GM19455 (cell line): ENCODE measurements around the gene RAMP2.
"Not testable (repeated sequence)": the region's sequence is repeated elsewhere in the genome, so short reads cannot be mapped to it uniquely, and the experiment has no call there.

ENCODE experiments used
- ATAC-seq: cut with Tn5 transposase; IDR thresholded peaks from one replicate; pipeline ENCODE4 v1.9.1; 2021; ENCODE audit not compliant: unreplicated experiment

RAMP2 gene

DNA sequence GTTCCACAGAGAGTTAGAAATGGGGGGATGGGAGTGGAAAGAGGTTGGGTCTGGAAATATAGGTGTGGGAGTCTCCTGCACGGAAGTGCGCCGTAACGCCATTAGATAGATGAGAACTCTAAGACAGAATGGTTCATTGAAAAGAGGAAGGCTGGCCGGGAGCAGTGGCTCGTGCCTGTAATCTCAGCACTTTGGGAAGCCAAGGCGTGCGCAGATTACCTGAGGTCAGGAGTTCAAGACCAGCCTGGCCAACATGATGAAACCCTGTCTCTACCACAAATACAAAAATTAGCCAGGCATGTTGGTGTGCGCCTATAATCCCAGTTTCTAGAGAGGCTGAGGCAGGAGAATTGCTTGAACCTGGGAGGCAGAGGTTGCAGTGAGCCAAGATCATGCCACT is 7.0 kb downstream of the RAMP2 start:
- not testable (repeated sequence) for ATAC-seq

- ATAC-seq: not testable (repeated sequence)
Observed at GRCh38 chr17:42769964-42770363, 8.9 kb downstream of the RAMP2 start.

DNA sequence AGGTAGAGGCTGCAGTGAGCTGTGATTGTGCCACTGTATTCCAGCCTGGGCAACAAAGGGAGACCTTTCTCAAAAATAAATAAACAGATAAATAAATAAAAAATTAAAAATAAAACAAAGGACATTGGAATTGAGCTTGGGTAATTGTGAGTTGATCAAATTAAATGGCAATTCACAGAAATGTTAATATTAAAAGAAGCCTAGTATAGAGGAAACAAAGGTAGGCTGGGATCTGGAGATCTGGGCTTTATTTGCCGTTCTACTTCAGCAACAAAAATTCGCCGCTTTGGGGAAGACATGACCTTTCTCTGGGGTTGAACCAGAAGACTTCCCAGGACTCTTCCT is 11.9 kb downstream of the RAMP2 start:
- ATAC-seq: no peak

DNA sequence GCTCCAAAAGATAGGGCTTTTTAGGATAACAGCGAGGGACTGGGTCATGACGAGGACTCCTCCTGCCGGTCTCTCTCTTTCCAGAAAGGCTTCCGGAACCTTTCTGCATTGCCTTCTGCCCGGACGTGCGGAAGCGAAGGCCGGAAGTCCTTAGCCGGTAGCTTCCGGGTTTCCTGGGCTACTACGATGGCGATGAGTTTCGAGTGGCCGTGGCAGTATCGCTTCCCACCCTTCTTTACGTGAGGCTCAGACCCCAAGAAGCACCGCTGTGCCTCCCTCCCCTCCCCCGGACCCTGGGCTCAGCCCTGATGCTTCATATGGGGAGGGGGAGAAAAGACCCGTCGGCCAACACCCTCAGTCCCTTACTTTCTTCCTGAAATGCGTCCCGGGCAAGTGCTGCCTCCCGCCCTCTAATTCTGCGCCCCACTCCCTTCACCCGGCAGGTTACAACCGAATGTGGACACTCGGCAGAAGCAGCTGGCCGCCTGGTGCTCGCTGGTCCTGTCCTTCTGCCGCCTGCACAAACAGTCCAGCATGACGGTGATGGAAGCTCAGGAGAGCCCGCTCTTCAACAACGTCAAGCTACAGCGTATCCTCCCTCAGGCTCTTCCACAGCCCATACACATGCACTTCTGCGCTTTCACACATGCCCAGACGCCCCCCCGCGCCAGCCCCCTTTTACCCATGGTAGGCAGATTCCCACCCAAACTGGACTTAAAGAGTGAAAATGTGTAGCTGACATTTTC is 12.4 kb downstream of the RAMP2 start, which contains the start of gene VPS25:
VPS25 (plus strand) TSS at position 160 of the 746 bp plus-strand sequence; CDS start at position 187, 27 bp downstream.
- ATAC-seq: peak; percentile 63

DNA sequence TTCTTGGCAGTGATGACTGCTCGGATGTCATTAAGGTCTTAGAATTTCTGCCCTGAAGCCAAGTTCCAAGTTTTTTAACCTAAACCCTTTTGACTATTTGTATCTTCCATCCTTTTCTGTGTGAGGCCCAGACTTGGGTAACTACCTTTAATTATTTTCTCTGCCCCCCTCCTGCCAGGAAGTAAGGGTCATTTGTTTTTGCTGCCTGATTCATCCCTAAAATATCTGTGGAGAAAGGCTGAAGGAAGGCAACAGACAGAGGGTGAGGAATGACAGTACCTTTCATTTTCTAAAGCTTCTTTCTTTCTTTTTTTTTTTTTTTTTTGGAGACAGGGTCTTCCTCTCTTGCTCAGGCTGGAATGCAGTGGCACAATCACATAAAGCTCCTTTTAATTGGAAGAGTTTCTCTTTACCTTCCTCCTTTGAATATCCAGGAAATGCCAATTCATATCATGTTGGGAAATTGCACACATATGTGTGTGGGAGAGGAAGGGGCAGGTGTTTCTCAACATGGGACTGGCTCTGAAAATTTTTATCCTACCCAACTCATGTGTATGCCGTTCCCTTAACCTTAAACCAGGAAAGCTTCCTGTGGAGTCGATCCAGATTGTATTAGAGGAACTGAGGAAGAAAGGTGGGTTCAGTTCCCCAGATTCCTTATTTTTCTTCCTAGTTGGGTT is 13.2 kb downstream of the RAMP2 start:
- no peak for ATAC-seq

GRCh38 chr17:42775534-42776098 is 14.6 kb downstream of the RAMP2 start:
- no peak for ATAC-seq

GRCh38 chr17:42778570-42778969 is 17.5 kb downstream of the RAMP2 start:
- no peak for ATAC-seq

DNA sequence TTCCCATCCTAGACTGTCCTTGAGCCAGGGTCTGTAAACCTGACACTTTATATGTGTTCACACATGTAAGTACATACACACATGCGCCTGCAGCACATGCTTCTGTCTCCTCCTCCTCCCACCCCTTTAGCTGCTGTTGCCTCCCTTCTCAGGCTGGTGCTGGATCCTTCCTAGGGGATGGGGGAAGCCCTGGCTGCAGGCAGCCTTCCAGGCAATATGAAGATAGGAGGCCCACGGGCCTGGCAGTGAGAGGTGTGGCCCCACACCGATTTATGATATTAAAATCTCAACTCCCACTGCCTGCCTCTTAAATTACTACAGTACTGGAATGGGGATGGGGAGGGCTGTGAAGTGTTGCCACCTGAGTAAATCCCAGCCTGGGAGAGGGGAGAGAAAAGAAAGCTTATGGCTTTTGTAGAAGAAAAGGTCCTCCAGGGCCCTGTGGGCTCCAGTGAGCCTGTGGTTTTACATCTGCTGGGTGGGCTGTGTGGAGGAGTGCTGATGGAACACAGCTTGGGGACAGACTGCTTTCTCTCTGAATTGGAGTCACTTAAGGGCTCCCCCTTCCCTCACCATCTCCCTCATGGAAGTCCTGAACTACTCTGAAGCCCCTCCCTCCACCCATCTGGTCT is 18.4 kb downstream of the RAMP2 start:
- no peak for ATAC-seq

DNA sequence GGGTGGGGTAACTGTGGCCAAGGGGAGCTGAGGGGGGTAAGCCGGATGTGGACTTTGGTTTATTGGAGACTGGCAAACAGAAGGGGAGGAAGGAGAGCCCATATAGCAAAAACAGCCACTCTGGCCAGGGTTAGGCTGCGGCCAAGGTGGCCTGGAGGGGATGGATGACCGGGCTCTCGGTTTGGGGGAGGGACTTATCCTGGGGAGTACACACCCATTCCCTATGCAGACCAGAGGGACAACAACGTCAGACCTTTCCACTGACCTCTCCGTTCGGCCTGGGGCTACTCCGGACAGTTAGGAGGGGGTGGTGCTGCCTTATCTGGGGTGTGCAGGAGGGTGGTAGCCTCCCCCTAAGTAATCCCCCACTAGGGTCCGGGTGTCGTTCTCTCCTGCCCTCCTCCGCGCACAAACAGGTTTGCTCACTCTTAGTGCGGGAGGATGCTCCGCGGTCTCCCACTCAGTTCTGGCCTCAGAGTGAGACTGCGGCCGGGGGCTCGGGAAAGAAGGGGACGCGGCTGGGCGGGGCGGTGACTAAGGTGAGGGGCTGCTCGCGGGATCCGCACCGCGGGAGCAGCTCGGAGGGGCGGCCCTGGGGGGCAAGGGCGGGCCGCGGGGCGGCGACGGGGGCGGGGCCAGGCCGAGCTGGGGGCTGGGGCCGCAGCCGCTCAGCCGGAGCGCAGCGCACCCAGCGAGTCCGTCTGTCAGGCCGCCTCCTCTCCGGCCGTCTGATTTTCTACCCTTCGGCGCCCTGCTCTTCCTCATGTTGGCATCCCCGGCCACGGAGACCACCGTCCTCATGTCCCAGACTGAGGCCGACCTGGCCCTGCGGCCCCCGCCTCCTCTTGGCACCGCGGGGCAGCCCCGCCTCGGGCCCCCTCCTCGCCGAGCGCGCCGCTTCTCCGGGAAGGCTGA is 19.2 kb downstream of the RAMP2 start, which contains the start of gene WNK4:
WNK4 (plus strand) TSS at position 675 of the 915 bp plus-strand sequence; CDS start at position 764, 89 bp downstream.
- no peak for ATAC-seq

DNA sequence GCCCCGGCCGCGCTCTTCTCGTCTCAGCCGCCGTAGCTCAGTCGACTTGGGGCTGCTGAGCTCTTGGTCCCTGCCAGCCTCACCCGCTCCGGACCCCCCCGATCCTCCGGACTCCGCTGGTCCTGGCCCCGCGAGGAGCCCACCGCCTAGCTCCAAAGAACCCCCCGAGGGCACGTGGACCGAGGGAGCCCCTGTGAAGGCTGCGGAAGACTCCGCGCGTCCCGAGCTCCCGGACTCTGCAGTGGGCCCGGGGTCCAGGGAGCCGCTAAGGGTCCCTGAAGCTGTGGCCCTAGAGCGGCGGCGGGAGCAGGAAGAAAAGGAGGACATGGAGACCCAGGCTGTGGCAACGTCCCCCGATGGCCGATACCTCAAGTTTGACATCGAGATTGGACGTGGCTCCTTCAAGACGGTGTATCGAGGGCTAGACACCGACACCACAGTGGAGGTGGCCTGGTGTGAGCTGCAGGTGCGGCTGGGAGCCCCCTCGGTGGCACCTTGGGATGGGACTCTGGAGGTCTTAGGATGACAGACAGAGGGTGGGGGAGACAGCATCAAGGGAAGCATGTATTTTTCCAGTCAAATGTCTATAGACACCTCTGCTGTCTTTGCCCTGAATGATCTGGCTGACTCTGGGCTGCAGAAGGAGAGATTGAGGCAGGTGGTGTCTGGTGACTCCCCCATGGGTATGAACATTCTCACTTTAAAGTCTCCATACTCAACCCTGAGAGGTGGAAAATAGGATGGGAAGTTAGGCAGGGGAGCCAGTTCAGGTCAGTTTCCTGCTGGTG is 20.0 kb downstream of the RAMP2 start:
- ATAC-seq: no peak

DNA sequence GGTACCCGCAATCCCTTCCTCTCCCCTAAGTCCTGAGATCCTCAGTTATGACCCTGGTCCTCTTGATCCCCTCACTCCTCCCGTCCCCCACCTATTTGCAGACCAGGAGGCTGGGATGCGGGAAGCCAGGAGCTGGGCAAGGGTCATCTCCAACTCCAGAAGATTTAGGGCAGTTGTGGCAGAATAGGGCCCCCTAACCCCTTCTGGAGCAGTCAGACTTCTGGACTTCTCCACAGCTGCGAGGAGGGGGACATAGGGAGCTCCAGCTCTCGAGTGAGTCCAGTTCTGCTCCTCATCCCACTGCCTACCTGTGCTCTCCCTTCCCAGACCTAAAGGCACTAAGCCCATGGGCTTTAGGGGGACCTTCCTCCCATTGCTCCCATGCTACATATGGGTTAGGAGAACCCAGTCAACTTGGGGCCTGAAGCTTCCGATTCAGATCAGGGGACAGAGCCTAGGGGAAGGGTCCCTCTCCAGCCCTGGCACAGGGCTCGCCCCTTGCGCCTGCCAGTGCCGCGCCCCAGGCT is 20.7 kb downstream of the RAMP2 start:
- ATAC-seq: no peak

- no peak for ATAC-seq
Observed at GRCh38 chr17:42782166-42783061, 21.4 kb downstream of the RAMP2 start.

- no peak for ATAC-seq
Observed at GRCh38 chr17:42783062-42783790, 22.2 kb downstream of the RAMP2 start.

GRCh38 chr17:42783791-42784138 is 22.7 kb downstream of the RAMP2 start:
- ATAC-seq: no peak

GRCh38 chr17:42784409-42784808 is 23.4 kb downstream of the RAMP2 start:
- no peak for ATAC-seq

- no peak for ATAC-seq
Observed at GRCh38 chr17:42784811-42785592, 24.0 kb downstream of the RAMP2 start.

DNA sequence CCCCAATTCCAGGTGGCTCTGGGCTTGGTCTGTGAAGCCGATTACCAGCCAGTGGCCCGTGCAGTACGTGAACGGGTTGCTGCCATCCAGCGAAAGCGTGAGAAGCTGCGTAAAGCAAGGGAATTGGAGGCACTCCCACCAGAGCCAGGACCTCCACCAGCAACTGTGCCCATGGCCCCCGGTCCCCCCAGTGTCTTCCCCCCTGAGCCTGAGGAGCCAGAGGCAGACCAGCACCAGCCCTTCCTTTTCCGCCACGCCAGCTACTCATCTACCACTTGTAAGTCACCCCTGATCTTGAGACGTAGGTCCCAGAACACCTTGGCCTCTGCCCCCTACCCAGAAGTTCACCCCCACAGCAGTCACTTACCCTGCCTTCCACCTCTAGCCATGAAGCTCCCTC is 26.2 kb downstream of the RAMP2 start:
- ATAC-seq: no peak
